ENCODE results near the gene EFL1. TPM values are rescaled to one million over a fixed set of nuclear protein-coding genes. Genes with fewer than 3 reads are reported as not detected.

Gene EFL1
- total RNA-seq, 1 experiment from 2014 or later, result 44.7 TPM

DNA sequence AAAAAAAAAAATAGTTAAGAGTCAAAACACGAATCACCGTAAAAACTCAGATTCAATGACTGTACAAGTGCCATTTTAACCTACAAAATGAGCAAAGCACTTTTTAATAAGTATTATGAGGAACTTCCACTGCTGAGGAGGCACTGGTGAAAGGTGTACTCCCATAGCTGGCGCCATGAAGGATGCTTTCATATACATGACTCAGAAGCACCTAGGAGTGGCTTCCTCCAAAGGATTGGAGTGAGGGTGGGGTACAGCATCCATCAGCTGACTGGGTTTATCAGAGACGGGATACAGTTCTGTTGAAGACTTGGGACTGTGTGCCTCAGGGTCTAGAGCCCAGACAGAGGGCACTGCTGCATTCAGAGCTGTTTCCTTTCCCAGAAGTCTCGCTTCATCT, 155.9 kb downstream of the EFL1 start:
- DNase-seq (ENCODE audit: unreplicated experiment), result no peak
- peaks cover 5% of the 10 kb centered on the region for H3K36me3 Mint-ChIP-seq (ENCODE audit: insufficient read depth, unreplicated experiment)
- no peak overlapping the region for H3K4me3 Mint-ChIP-seq (ENCODE audit: unreplicated experiment)
- BruUV-seq (replicated peaks), result no TSS peak
- H3K27ac Mint-ChIP-seq (ENCODE audit: low read depth, unreplicated experiment), result no peak overlapping the region
- TF ChIP-seq, protein P1, sequence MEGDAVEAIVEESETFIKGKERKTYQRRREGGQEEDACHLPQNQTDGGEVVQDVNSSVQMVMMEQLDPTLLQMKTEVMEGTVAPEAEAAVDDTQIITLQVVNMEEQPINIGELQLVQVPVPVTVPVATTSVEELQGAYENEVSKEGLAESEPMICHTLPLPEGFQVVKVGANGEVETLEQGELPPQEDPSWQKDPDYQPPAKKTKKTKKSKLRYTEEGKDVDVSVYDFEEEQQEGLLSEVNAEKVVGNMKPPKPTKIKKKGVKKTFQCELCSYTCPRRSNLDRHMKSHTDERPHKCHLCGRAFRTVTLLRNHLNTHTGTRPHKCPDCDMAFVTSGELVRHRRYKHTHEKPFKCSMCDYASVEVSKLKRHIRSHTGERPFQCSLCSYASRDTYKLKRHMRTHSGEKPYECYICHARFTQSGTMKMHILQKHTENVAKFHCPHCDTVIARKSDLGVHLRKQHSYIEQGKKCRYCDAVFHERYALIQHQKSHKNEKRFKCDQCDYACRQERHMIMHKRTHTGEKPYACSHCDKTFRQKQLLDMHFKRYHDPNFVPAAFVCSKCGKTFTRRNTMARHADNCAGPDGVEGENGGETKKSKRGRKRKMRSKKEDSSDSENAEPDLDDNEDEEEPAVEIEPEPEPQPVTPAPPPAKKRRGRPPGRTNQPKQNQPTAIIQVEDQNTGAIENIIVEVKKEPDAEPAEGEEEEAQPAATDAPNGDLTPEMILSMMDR (IDR thresholded peaks at IDR 0.05; ENCODE audit: unreplicated experiment), result no peak
- intact Hi-C loops (cut with micrococcal nuclease), result loop anchor here (10.0 kb wide), 1 partner anchor 292 kb away; no protein-coding TSS in a partner anchor
- no peaks in the 10 kb centered on the region for H3K27me3 Mint-ChIP-seq (ENCODE audit: insufficient read depth, unreplicated experiment)
- POLR2A ChIA-PET, result interaction anchor here (0.6 kb wide), 1 partner anchor 15 kb away, joined by 3 read pairs; no protein-coding TSS in a partner anchor
- H3K4me1 Mint-ChIP-seq (ENCODE audit: insufficient read depth, unreplicated experiment), result peaks cover 13% of the 10 kb centered on the region
- no peaks in the 10 kb centered on the region for H3K9me3 Mint-ChIP-seq (ENCODE audit: unreplicated experiment)
- CTCF ChIA-PET, result interaction anchor here (1.2 to 2.2 kb wide), 2 partner anchors 20 to 697 kb away, joined by 4 to 14 read pairs; no protein-coding TSS in a partner anchor

DNA sequence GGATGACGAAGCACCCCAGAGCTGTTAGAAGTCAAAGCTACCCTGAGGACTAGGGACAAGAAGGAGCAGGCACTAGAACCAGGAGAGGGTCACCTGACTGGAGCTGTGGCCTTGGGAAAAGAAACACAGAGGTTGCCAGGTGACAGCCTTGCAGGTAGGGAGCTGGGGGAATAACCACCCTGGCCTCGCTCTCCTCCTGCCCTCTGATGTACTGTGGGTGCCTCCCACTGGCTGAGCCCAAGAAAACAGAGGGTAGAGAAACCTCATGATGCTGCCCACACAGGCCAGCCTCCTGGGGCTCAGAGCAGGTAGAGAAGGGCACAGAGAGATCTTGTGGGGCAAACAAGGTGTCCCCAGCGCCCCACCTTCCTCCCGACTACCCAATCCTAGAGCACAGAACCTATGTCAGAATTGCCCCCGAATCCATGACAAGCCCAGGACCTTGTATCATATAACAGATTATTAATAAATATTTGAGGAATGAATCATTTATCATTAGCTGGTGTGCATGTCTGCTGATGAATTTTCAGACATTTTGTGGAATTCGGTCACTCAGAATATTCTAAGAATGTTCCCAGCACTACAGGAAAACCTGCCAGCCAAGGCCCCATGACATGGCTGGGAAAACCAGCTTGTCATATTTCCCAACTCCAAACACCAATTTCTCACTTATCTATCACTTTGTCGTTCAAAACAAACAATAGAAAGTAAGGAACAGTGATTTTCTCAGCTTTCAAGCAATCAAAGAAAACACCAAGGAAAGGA, 156.9 kb downstream of the EFL1 start:
- no TSS peak for BruUV-seq (replicated peaks)
- H3K27me3 Mint-ChIP-seq (ENCODE audit: insufficient read depth, unreplicated experiment), result no peaks in the 10 kb centered on the region
- TF ChIP-seq, protein P1 (IDR thresholded peaks at IDR 0.05; ENCODE audit: unreplicated experiment), result no peak
- DNase-seq (ENCODE audit: unreplicated experiment), result no peak
- no peak overlapping the region for H3K27ac Mint-ChIP-seq (ENCODE audit: low read depth, unreplicated experiment)
- peaks cover 13% of the 10 kb centered on the region for H3K4me1 Mint-ChIP-seq (ENCODE audit: insufficient read depth, unreplicated experiment)
- H3K36me3 Mint-ChIP-seq (ENCODE audit: insufficient read depth, unreplicated experiment), result peaks cover 5% of the 10 kb centered on the region
- H3K4me3 Mint-ChIP-seq (ENCODE audit: unreplicated experiment), result no peak overlapping the region
- CTCF ChIA-PET, result interaction anchor here (0.6 kb wide), 1 partner anchor 624 kb away, joined by 3 read pairs; no protein-coding TSS in a partner anchor
- POLR2A ChIA-PET, result no interaction called here
- H3K9me3 Mint-ChIP-seq (ENCODE audit: unreplicated experiment), result no peaks in the 10 kb centered on the region
- intact Hi-C loops (cut with micrococcal nuclease), result loop anchor here (10.0 kb wide), 1 partner anchor 291 kb away; no protein-coding TSS in a partner anchor

DNA sequence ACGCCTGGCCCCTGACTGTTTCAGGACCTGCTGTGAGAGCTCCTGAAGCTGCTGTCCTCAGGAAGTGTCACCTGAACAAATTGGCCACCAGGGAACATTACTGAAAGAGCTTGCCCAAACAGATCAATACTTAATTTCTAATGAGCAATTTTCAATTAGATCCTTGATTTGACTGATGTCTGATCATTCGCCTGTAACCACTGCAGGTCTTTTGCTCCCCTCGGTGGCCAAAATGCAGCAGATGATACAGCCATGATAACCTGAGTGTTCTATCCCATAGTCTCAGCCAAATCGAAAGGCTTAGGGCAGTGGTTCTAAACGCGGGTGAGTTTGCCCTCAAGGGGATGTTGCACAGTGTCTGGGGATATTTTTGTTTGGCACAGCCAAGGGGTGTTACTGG, 159.1 kb downstream of the EFL1 start:
- Mint-ChIP-seq H3K4me3 (ENCODE audit: unreplicated experiment) (no peak overlapping the region), H3K36me3 (ENCODE audit: insufficient read depth, unreplicated experiment) (peaks cover 5% of the 10 kb centered on the region), H3K27me3 (ENCODE audit: insufficient read depth, unreplicated experiment) (no peaks in the 10 kb centered on the region), H3K4me1 (ENCODE audit: insufficient read depth, unreplicated experiment) (peaks cover 7% of the 10 kb centered on the region), H3K9me3 (ENCODE audit: unreplicated experiment) (no peaks in the 10 kb centered on the region), H3K27ac (ENCODE audit: low read depth, unreplicated experiment) (no peak overlapping the region)
- ChIA-PET POLR2A (no interaction called here), CTCF (interaction anchor here (0.6 to 1.1 kb wide), 8 partner anchors 12 to 971 kb away, joined by 3 read pairs; no protein-coding TSS in a partner anchor)
- TF ChIP-seq, protein P1 (IDR thresholded peaks at IDR 0.05; ENCODE audit: unreplicated experiment), result peak; percentile 35
- BruUV-seq (replicated peaks), result no TSS peak
- intact Hi-C loops (cut with micrococcal nuclease), result loop anchor here (1.0 to 10.0 kb wide), 3 partner anchors 289 to 693 kb away; no protein-coding TSS in a partner anchor
- DNase-seq (ENCODE audit: unreplicated experiment), result no peak

DNA sequence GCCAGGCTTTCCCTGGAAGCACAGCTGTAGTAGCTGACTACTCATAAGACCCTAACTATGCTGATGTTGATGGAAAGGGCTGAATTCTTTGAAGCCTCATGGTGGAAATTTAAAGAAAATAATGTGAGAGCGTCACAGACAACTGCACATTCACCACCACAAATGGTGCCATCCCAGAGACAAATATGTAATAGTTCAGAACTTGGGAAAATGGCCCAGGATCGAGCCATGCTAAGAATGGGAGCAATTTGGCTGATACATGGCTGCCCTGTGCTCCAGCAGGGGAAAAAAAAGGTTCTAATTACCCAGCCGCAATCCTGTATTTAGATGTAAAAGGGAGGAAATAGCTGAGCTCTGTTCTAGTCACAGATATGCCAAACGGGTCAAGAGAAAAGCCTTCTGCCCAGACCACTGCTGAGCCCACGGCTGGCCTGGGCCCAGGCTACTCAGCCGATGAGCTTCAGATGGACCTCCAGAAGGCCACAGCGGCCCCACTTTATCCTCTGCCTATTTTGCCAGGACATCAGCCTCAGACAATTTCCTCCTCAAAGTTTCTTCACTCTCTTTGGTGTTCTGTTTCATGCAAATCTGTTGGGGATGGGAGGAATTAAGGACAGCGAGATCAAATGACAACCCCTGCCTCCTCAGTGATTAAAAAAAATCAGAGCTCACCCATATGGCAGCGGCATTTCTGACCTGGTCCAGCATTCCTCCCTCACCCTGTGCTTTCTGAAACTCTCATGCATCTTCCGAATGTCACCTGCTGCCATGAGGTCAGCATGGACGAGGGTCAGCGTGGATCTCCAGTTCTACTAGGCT, 162.2 kb downstream of the EFL1 start:
- no peak overlapping the region for H3K27ac Mint-ChIP-seq (ENCODE audit: low read depth, unreplicated experiment)
- POLR2A ChIA-PET, result interaction anchor here (0.7 kb wide), 1 partner anchor 77 kb away, joined by 3 read pairs; no protein-coding TSS in a partner anchor
- H3K9me3 Mint-ChIP-seq (ENCODE audit: unreplicated experiment), result no peaks in the 10 kb centered on the region
- DNase-seq (ENCODE audit: unreplicated experiment), result no peak
- H3K4me1 Mint-ChIP-seq (ENCODE audit: insufficient read depth, unreplicated experiment), result no peaks in the 10 kb centered on the region
- CTCF ChIA-PET, result interaction anchor here (0.6 to 1.4 kb wide), 5 partner anchors 8 to 690 kb away, joined by 3 to 4 read pairs (median 3); no protein-coding TSS in a partner anchor
- TF ChIP-seq, protein P1 (IDR thresholded peaks at IDR 0.05; ENCODE audit: unreplicated experiment), result no peak
- H3K4me3 Mint-ChIP-seq (ENCODE audit: unreplicated experiment), result no peak overlapping the region
- intact Hi-C loops (cut with micrococcal nuclease), result loop anchor here (10.0 kb wide), 1 partner anchor 286 kb away; no protein-coding TSS in a partner anchor
- H3K36me3 Mint-ChIP-seq (ENCODE audit: insufficient read depth, unreplicated experiment), result peaks cover 5% of the 10 kb centered on the region
- H3K27me3 Mint-ChIP-seq (ENCODE audit: insufficient read depth, unreplicated experiment), result no peaks in the 10 kb centered on the region
- no TSS peak for BruUV-seq (replicated peaks)
